ENCODE results near the gene ME3.

- TF ChIP-seq EZH2 (IDR thresholded peaks at IDR 0.05; ENCODE audit: insufficient read depth, poor library complexity, severe bottlenecking) (no peak), EZH2phosphoT487 (IDR thresholded peaks at IDR 0.05; ENCODE audit: insufficient read depth, low read depth) (no peak)
Observed at GRCh38 chr11:86514453-86514852, 158.0 kb downstream of the ME3 start.

Data from GM23248 (cell line).